ENCODE data around the gene HGS. TPM values are rescaled to one million over a fixed set of nuclear protein-coding genes. Genes with fewer than 3 reads are reported as not detected.

HGS gene
- total and polyA plus RNA-seq, 2 donors (not counting 3 experiments of a cell fraction or from before 2014, with no cell fraction given): 166 to 191 TPM

DNA sequence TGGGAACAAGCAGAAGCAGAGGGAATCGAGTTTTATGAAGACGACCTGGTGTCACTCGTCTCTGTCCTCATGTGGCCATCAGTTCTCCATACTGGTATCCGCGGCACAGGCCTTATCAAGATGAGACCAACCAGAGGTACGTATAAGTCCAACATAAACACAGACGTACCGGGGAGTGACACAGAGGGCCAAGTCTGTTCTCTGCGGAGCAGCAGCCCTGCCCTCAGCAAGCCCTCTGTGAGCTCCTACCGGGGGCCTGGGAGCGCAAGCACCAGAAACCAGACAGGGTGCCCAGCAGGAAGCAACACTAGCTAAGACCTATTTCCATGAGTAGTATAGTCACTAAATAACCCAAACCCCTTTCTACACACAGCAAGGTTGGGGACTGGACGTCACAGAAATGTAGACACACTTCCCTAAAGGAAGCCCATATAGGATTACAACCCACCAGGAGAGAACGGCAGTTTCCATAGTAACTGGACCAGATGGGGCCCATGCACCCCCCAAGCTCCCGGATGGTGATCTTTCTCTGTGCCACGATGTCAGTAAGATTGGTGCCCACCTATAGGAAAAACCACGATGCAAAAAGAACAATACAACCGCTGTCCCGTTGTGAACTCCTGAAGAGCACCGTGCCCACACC is 1.1 kb upstream of the HGS start:
- ChIA-PET CTCF (interaction anchor here (1.2 kb wide), 1 partner anchor 15 kb away, joined by 4 read pairs; no protein-coding TSS in a partner anchor), POLR2A (interaction anchor here (1.0 kb wide), 1 partner anchor 21 kb away, joined by 4 read pairs; the partner anchor contains the start of gene MRPL12)
- dilution Hi-C loops (cut with MboI; ENCODE audit: extremely low pct_ligation_motif_present, low sequenced_read_pairs) (no loop called here), intact Hi-C loops (cut with micrococcal nuclease) (loop anchor here (1.0 kb wide), 1 partner anchor 29 kb away; no protein-coding TSS in a partner anchor)
- no peak for DNase-seq (ENCODE audit: low read depth, low spot score)
- peak overlapping the region; percentile 47 for H3K4me2 ChIP-seq (ENCODE audit: insufficient read depth, low read length)
- H3K36me3 ChIP-seq (ENCODE audit: control insufficient read depth in 2 of 2, extremely low read depth in 1 of 2, insufficient read depth in 2 of 2, low read length in 2 of 2): peaks cover 6 to 24% of the 10 kb centered on the region in 2 experiments
- H2AFZ ChIP-seq (ENCODE audit: low read depth, low read length): peak overlapping the region; percentile 39
- no peaks in the 10 kb centered on the region for H3K27me3 ChIP-seq (ENCODE audit: control insufficient read depth in 2 of 2, insufficient read depth in 2 of 2, low read length in 2 of 2)
- BruUV-seq (replicated peaks): TSS peak; percentile 31
- H3K27ac ChIP-seq (ENCODE audit: insufficient read depth, low read depth, low read length): peak overlapping the region; percentile 43
- H3K79me2 ChIP-seq (ENCODE audit: control insufficient read depth, insufficient read depth, low read length): peaks cover 55% of the 10 kb centered on the region
- no peaks in the 10 kb centered on the region for H4K20me1 ChIP-seq (replicated peaks; ENCODE audit: control insufficient read depth, extremely low read depth, insufficient read depth, low read length)
- peak overlapping the region; percentile 87 for H3K9ac ChIP-seq (replicated peaks; ENCODE audit: extremely low read depth, insufficient read depth, low read length)
- no peaks in the 10 kb centered on the region for H3K9me3 ChIP-seq (replicated peaks; ENCODE audit: control insufficient read depth, insufficient read depth, low read length)
- no peaks in the 10 kb centered on the region for H3K9me1 ChIP-seq (replicated peaks; ENCODE audit: control insufficient read depth, extremely low read depth, insufficient read depth, low read length)
- peaks cover 16% of the 10 kb centered on the region for H3K4me1 ChIP-seq (ENCODE audit: control insufficient read depth, extremely low read depth, insufficient read depth, low read length)
- no peak for TF ChIP-seq JUN (IDR thresholded peaks at IDR 0.05; ENCODE audit: borderline replicate concordance, insufficient read depth, insufficient read length, low read depth)
- TF ChIP-seq, protein P1, sequence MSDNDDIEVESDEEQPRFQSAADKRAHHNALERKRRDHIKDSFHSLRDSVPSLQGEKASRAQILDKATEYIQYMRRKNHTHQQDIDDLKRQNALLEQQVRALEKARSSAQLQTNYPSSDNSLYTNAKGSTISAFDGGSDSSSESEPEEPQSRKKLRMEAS (IDR thresholded peaks at IDR 0.05; ENCODE audit: insufficient read depth, insufficient read length): no peak
- peak; percentile 37 for FAIRE-seq
- peak overlapping the region; percentile 46 to 93 (median 66) for H3K4me3 ChIP-seq (replicated peaks in 1 of 3; ENCODE audit: insufficient read depth in 1 of 3, low read depth in 1 of 3, low read length in 3 of 3)

DNA sequence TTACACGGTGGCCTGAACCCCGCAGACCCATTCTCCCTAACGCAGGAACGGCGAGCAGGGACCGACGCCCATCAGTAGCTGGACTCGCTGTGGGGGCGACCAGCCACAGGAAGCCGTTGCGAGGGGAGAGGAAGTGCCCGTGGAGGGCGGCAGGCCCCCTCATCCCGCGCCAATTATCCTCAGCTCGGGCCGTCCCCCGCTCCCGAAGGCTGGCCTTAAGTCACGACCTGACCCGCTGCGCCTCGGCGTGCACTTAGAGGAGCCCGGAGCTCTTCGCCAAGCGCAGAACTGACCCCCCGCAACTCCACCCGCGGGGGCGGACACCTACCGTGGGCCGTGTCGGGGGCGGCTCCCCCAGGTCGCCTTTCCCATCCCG is 615 bp upstream of the HGS start:
- no peaks in the 10 kb centered on the region for H3K27me3 ChIP-seq (ENCODE audit: control insufficient read depth in 2 of 2, insufficient read depth in 2 of 2, low read length in 2 of 2)
- H3K27ac ChIP-seq (ENCODE audit: insufficient read depth, low read depth, low read length): peak overlapping the region; percentile 43
- peak overlapping the region; percentile 39 for H2AFZ ChIP-seq (ENCODE audit: low read depth, low read length)
- peaks cover 60% of the 10 kb centered on the region for H3K79me2 ChIP-seq (ENCODE audit: control insufficient read depth, insufficient read depth, low read length)
- no peaks in the 10 kb centered on the region for H4K20me1 ChIP-seq (replicated peaks; ENCODE audit: control insufficient read depth, extremely low read depth, insufficient read depth, low read length)
- no peaks in the 10 kb centered on the region for H3K9me1 ChIP-seq (replicated peaks; ENCODE audit: control insufficient read depth, extremely low read depth, insufficient read depth, low read length)
- peak overlapping the region; percentile 87 for H3K9ac ChIP-seq (replicated peaks; ENCODE audit: extremely low read depth, insufficient read depth, low read length)
- TF ChIP-seq JUN (IDR thresholded peaks at IDR 0.05; ENCODE audit: borderline replicate concordance, insufficient read depth, insufficient read length, low read depth) (no peak), GATA2 (IDR thresholded peaks at IDR 0.05; ENCODE audit: insufficient read depth, insufficient read length, low read depth, low read length) (no peak), FOS (IDR thresholded peaks at IDR 0.05; ENCODE audit: borderline replicate concordance, insufficient read depth, low read length) (no peak), MYC (IDR thresholded peaks at IDR 0.05; ENCODE audit: low read depth, low read length) (no peak), POLR2A (IDR thresholded peaks at IDR 0.05; ENCODE audit: low read depth, low read length) (no peak), POLR2AphosphoS5 (IDR thresholded peaks at IDR 0.05; ENCODE audit: insufficient read depth, low read depth, low read length) (no peak), EZH2 (IDR thresholded peaks at IDR 0.05; ENCODE audit: borderline replicate concordance, low read depth, low read length, severe bottlenecking) (no peak)
- TF ChIP-seq, protein P1 (IDR thresholded peaks at IDR 0.05; ENCODE audit: insufficient read depth, insufficient read length): no peak
- TF ChIP-seq, protein P2, sequence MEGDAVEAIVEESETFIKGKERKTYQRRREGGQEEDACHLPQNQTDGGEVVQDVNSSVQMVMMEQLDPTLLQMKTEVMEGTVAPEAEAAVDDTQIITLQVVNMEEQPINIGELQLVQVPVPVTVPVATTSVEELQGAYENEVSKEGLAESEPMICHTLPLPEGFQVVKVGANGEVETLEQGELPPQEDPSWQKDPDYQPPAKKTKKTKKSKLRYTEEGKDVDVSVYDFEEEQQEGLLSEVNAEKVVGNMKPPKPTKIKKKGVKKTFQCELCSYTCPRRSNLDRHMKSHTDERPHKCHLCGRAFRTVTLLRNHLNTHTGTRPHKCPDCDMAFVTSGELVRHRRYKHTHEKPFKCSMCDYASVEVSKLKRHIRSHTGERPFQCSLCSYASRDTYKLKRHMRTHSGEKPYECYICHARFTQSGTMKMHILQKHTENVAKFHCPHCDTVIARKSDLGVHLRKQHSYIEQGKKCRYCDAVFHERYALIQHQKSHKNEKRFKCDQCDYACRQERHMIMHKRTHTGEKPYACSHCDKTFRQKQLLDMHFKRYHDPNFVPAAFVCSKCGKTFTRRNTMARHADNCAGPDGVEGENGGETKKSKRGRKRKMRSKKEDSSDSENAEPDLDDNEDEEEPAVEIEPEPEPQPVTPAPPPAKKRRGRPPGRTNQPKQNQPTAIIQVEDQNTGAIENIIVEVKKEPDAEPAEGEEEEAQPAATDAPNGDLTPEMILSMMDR (IDR thresholded peaks at IDR 0.05; ENCODE audit: extremely low read depth in 1 of 2, insufficient read depth in 1 of 2, low read depth in 1 of 2, low read length in 2 of 2): no peak
- peak overlapping the region; percentile 46 to 93 (median 66) for H3K4me3 ChIP-seq (replicated peaks in 1 of 3; ENCODE audit: insufficient read depth in 1 of 3, low read depth in 1 of 3, low read length in 3 of 3)
- H3K4me1 ChIP-seq (ENCODE audit: control insufficient read depth, extremely low read depth, insufficient read depth, low read length): peaks cover 16% of the 10 kb centered on the region
- peaks cover 6 to 28% of the 10 kb centered on the region in 2 experiments for H3K36me3 ChIP-seq (ENCODE audit: control insufficient read depth in 2 of 2, extremely low read depth in 1 of 2, insufficient read depth in 2 of 2, low read length in 2 of 2)
- DNase-seq (ENCODE audit: low read depth, low spot score) (no peak), FAIRE-seq (no peak)
- BruUV-seq (replicated peaks): no TSS peak
- dilution Hi-C loops (cut with MboI; ENCODE audit: extremely low pct_ligation_motif_present, low sequenced_read_pairs): no loop called here
- ChIA-PET CTCF (interaction anchor here (1.2 to 3.0 kb wide), 2 partner anchors 15 to 19 kb away, joined by 4 to 19 read pairs; partner anchors contain the start of gene MRPL12), POLR2A (interaction anchor here (1.0 kb wide), 3 partner anchors 10 to 20 kb away, joined by 3 to 4 read pairs (median 3); partner anchors contain the start of genes CCDC137, MRPL12 and OXLD1)
- intact Hi-C loops (cut with micrococcal nuclease): loop anchor here (1.0 kb wide), 1 partner anchor 28 kb away; no protein-coding TSS in a partner anchor
- H3K4me2 ChIP-seq (ENCODE audit: insufficient read depth, low read length): peak overlapping the region; percentile 47
- H3K9me3 ChIP-seq (replicated peaks; ENCODE audit: control insufficient read depth, insufficient read depth, low read length): no peaks in the 10 kb centered on the region

All from endothelial cell of umbilical vein (primary cell).